Tibial artery (tissue), 4 donors: ENCODE data around the gene KLHL34.

ENCODE experiments used
- DNase-seq, 2 donors: peaks; one replicate each; pipeline ENCODE4 v3.0.0-alpha.2; 2019
- H3K27ac ChIP-seq, 2 donors: fragments of 200-600 bp; sonication (generic) in 1 of 2; 1 replicate in 1 of 2; 2 replicates in 1 of 2; pipeline ENCODE4 v1.5.1; 2018 to 2019; ENCODE audit warnings: mild to moderate bottlenecking in 1 of 2
- H3K27me3 ChIP-seq, 2 donors: fragments of 200-600 bp; sonication (generic) in 1 of 2; one replicate each; pipeline versions ENCODE4 v1.5.1 to v1.6.0; 2016 to 2019
- H3K36me3 ChIP-seq, 3 donors: fragments of 200-600 bp; sonication (generic) in 2 of 3; one replicate each; pipeline ENCODE4 v1.5.1; 2016 to 2019; ENCODE audit warnings: mild to moderate bottlenecking in 2 of 3
- H3K4me1 ChIP-seq, 4 donors: fragments of 200-600 bp; sonication (generic) in 2 of 4; 1 replicate in 3 of 4; 2 replicates in 1 of 4; pipeline ENCODE4 v1.5.1; 2016 to 2019
- H3K4me3 ChIP-seq, 2 donors: fragments of 200-600 bp; sonication (generic) in 1 of 2; 1 replicate in 1 of 2; 2 replicates in 1 of 2; pipeline ENCODE4 v1.5.1; 2018 to 2019; ENCODE audit warnings: mild to moderate bottlenecking in 2 of 2
- H3K9me3 ChIP-seq, 3 donors: fragments of 200-600 bp; sonication (generic) in 1 of 3; one replicate each; pipeline ENCODE4 v1.5.1; 2016 to 2019
- CTCF ChIP-seq, 2 experiments: fragments of 200-600 bp in 1 of 2; fragments of 450-650 bp in 1 of 2; IDR thresholded peaks; one replicate each; pipeline ENCODE4 v1.5.1; 2017 to 2019; ENCODE audit warnings: antibody characterized with exemption in 2 of 2, mild to moderate bottlenecking in 1 of 2, moderate library complexity in 1 of 2
- intact Hi-C: fragments of 100-400 bp; cut with DNase I; formaldehyde crosslinking; loops from one replicate; pipeline ENCODE4 v1.15.0; 2023; ENCODE audit warnings: low total_unique reads

Gene KLHL34

GRCh38 chrX:21658152-21658737 is at the start of gene KLHL34:
Gene KLHL34 (minus strand): TSS chrX:21658330. CDS start chrX:21657788, 542 bp downstream.
- intact Hi-C loops, result no loop called here
- TF ChIP-seq CTCF (IDR thresholded peaks at IDR 0.05), result no peak
- Histone ChIP-seq H3K4me1 (peaks cover 0 to 3% (median 0%) of the 10 kb centered on the region in 4 donors), H3K4me3 (peak within 1 kb of the TSS; percentile 12 to 38), H3K9me3 (no peaks in the 10 kb centered on the region), H3K27ac (no peak within 1 kb of the TSS), H3K36me3 (no peaks in the 10 kb centered on the region), H3K27me3 (peaks cover 0 to 26% of the 10 kb centered on the region in 2 donors)
- DNase-seq, result no peak

- Histone ChIP-seq H3K27me3 (no peaks in the 10 kb centered on the region), H3K27ac (no peak overlapping the region), H3K36me3 (no peaks in the 10 kb centered on the region), H3K4me1 (no peaks in the 10 kb centered on the region), H3K4me3 (no peak overlapping the region), H3K9me3 (peaks cover 0 to 8% (median 5%) of the 10 kb centered on the region in 3 donors)
- no peak for TF ChIP-seq CTCF (IDR thresholded peaks at IDR 0.05)
- intact Hi-C loops, result no loop called here
- DNase-seq, result no peak
These were observed 47.1 kb upstream of the KLHL34 start for GRCh38 chrX:21705225-21705624.

GRCh38 chrX:21702725-21703124 is 44.6 kb upstream of the KLHL34 start:
- no peak for DNase-seq
- H3K4me3 ChIP-seq, result no peak overlapping the region
- intact Hi-C loops, result no loop called here
- no peak overlapping the region for H3K27ac ChIP-seq
- peaks cover 0 to 2% (median 0%) of the 10 kb centered on the region in 3 donors for H3K9me3 ChIP-seq
- H3K27me3 ChIP-seq, result no peaks in the 10 kb centered on the region
- H3K4me1 ChIP-seq, result no peaks in the 10 kb centered on the region
- no peak for TF ChIP-seq CTCF (IDR thresholded peaks at IDR 0.05)
- H3K36me3 ChIP-seq, result no peaks in the 10 kb centered on the region

GRCh38 chrX:21700967-21701366 is 42.8 kb upstream of the KLHL34 start:
- no peaks in the 10 kb centered on the region for H3K27me3 ChIP-seq
- intact Hi-C loops, result no loop called here
- no peaks in the 10 kb centered on the region for H3K9me3 ChIP-seq
- DNase-seq, result no peak
- H3K4me1 ChIP-seq, result no peaks in the 10 kb centered on the region
- no peak for TF ChIP-seq CTCF (IDR thresholded peaks at IDR 0.05)
- no peak overlapping the region for H3K27ac ChIP-seq
- no peaks in the 10 kb centered on the region for H3K36me3 ChIP-seq
- H3K4me3 ChIP-seq, result no peak overlapping the region

GRCh38 chrX:21700275-21700674 is 42.1 kb upstream of the KLHL34 start:
- Histone ChIP-seq H3K4me1 (no peaks in the 10 kb centered on the region), H3K9me3 (no peaks in the 10 kb centered on the region), H3K36me3 (no peaks in the 10 kb centered on the region), H3K27ac (no peak overlapping the region), H3K4me3 (no peak overlapping the region), H3K27me3 (no peaks in the 10 kb centered on the region)
- intact Hi-C loops, result no loop called here
- no peak for TF ChIP-seq CTCF (IDR thresholded peaks at IDR 0.05)
- no peak for DNase-seq

GRCh38 chrX:21699136-21699535 is 41.0 kb upstream of the KLHL34 start:
- DNase-seq, result no peak
- Histone ChIP-seq H3K9me3 (no peaks in the 10 kb centered on the region), H3K4me3 (no peak overlapping the region), H3K27ac (no peak overlapping the region), H3K27me3 (no peaks in the 10 kb centered on the region), H3K4me1 (no peaks in the 10 kb centered on the region), H3K36me3 (no peaks in the 10 kb centered on the region)
- no peak for TF ChIP-seq CTCF (IDR thresholded peaks at IDR 0.05)
- intact Hi-C loops, result no loop called here
